Right atrium auricular region (tissue), 2 donors: ENCODE data around the gene DDX55. TPM values are rescaled to one million over a fixed set of nuclear protein-coding genes. Genes with fewer than 3 reads are reported as not detected.

ENCODE experiments used
- DNase-seq: peaks from one replicate; pipeline ENCODE4 v3.0.0-alpha.2; 2019; ENCODE audit warnings: low spot score
- H3K27ac ChIP-seq, 2 donors: fragments of 200-600 bp; sonication (generic); 1 replicate in 1 of 2; 2 replicates in 1 of 2; pipeline ENCODE4 v1.5.1; 2016 to 2019
- H3K27me3 ChIP-seq, 2 donors: fragments of 200-600 bp; sonication (generic); one replicate each; pipeline versions ENCODE4 v1.5.1 to v1.6.0; 2017 to 2019
- H3K36me3 ChIP-seq: fragments of 200-600 bp; sonication (generic); one replicate; pipeline ENCODE4 v1.5.1; 2016
- H3K4me1 ChIP-seq, 2 donors: fragments of 200-600 bp; sonication (generic); one replicate each; pipeline versions ENCODE4 v1.5.1 to v1.6.0; 2017 to 2019
- H3K4me3 ChIP-seq, 2 donors: fragments of 200-600 bp; sonication (generic); 1 replicate in 1 of 2; 2 replicates in 1 of 2; pipeline ENCODE4 v1.5.1; 2017 to 2019; ENCODE audit warnings: mild to moderate bottlenecking in 1 of 2, moderate library complexity in 1 of 2
- H3K9me3 ChIP-seq, 2 donors: fragments of 200-600 bp; sonication (generic); one replicate each; pipeline ENCODE4 v1.5.1; 2019
- total RNA-seq, 2 donors: library from RNA; depleted of rRNA; stranded (reverse); fragments of >200 nt; gene quantifications; one replicate each; pipeline ENCODE4 v1.1.0, GENCODE V29; 2016
- TF ChIP-seq, protein P1 (sequence below), 2 donors: fragments of 200-600 bp; sonication (generic); IDR thresholded peaks; one replicate each; pipeline ENCODE4 v1.5.1; 2019; ENCODE audit warnings: antibody characterized with exemption in 2 of 2

Gene DDX55
- total RNA-seq, 2 donors from 2014 or later, result 7.2 to 7.5 TPM

DNA sequence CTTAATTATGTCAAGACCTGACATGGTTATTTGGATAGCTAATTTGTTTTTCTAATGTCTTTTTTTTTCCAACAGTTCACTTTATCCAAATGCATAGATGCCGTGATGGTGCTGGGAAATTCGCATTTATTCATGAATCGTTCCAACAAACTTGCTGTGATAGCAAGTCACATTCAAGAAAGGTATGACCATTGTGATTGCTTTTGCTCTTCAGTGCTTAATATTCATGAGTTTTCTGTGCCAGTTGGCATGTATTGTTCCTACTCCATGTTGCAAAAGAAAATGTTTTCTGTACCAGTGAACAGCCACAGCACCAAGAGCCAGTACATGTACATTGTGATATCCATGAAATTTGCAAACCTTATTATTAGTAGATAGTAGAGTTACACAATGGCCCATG, 43.5 kb downstream of the DDX55 start:
- TF ChIP-seq, protein P1, sequence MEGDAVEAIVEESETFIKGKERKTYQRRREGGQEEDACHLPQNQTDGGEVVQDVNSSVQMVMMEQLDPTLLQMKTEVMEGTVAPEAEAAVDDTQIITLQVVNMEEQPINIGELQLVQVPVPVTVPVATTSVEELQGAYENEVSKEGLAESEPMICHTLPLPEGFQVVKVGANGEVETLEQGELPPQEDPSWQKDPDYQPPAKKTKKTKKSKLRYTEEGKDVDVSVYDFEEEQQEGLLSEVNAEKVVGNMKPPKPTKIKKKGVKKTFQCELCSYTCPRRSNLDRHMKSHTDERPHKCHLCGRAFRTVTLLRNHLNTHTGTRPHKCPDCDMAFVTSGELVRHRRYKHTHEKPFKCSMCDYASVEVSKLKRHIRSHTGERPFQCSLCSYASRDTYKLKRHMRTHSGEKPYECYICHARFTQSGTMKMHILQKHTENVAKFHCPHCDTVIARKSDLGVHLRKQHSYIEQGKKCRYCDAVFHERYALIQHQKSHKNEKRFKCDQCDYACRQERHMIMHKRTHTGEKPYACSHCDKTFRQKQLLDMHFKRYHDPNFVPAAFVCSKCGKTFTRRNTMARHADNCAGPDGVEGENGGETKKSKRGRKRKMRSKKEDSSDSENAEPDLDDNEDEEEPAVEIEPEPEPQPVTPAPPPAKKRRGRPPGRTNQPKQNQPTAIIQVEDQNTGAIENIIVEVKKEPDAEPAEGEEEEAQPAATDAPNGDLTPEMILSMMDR (IDR thresholded peaks at IDR 0.05), result no peak
- H3K36me3 ChIP-seq, result peaks cover 20% of the 10 kb centered on the region
- no peaks in the 10 kb centered on the region for H3K9me3 ChIP-seq

GRCh38 chr12:123645878-123646277, 44.0 kb downstream of the DDX55 start:
- Histone ChIP-seq H3K27ac (no peak overlapping the region), H3K27me3 (no peaks in the 10 kb centered on the region), H3K9me3 (no peaks in the 10 kb centered on the region), H3K36me3 (peaks cover 22% of the 10 kb centered on the region), H3K4me1 (no peaks in the 10 kb centered on the region), H3K4me3 (no peak overlapping the region)
- TF ChIP-seq, protein P1 (IDR thresholded peaks at IDR 0.05), result no peak
- no peak for DNase-seq

More for the DNA sequence above, 43.5 kb downstream of the DDX55 start:
- Histone ChIP-seq H3K4me3 (no peak overlapping the region), H3K27ac (no peak overlapping the region), H3K27me3 (no peaks in the 10 kb centered on the region), H3K4me1 (no peaks in the 10 kb centered on the region)
- DNase-seq, result no peak

GRCh38 chr12:123648401-123648800, 46.5 kb downstream of the DDX55 start:
- TF ChIP-seq, protein P1 (IDR thresholded peaks at IDR 0.05), result no peak
- H3K27me3 ChIP-seq, result no peaks in the 10 kb centered on the region
- H3K9me3 ChIP-seq, result no peaks in the 10 kb centered on the region
- H3K27ac ChIP-seq, result no peak overlapping the region
- peaks cover 40% of the 10 kb centered on the region for H3K36me3 ChIP-seq
- H3K4me3 ChIP-seq, result no peak overlapping the region
- no peak for DNase-seq
- no peaks in the 10 kb centered on the region for H3K4me1 ChIP-seq

DNA sequence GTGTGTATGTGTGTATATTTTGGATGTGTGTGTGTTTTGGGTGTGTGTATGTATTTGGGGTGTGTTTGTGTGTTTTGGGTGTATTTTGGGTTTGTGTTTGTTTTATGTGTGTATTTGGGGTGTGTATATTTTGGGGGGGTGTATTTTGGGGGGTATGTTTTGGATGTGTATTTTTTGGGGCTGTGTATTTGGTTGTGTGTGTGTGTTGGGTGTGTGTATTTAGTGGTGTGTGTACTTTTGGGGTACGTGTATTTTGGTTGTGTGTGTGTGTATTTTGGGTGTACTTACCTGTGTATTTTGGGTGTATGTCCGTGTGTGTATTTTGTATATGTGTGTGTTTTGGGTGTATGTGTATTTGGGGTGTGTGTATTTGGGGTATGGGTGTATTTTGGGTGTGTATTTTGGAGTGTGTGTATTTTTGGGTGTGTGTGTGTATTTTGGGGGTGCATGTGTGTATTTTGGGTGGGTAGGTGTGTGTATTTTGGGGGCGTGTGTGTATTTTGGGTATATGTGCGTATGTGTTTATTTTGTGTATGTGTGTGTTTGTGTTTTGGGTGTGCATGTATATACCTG, 52.3 kb downstream of the DDX55 start:
- H3K4me1 ChIP-seq, result no peaks in the 10 kb centered on the region

GRCh38 chr12:123655420-123655819, 53.5 kb downstream of the DDX55 start:
- Histone ChIP-seq H3K9me3 (no peaks in the 10 kb centered on the region), H3K27me3 (no peaks in the 10 kb centered on the region), H3K4me1 (no peaks in the 10 kb centered on the region), H3K4me3 (no peak overlapping the region), H3K36me3 (peaks cover 21% of the 10 kb centered on the region), H3K27ac (peak overlapping the region in 1 of 2 donors; percentile 8)
- TF ChIP-seq, protein P1 (IDR thresholded peaks at IDR 0.05), result no peak
- no peak for DNase-seq

More for the DNA sequence above, 52.3 kb downstream of the DDX55 start:
- Histone ChIP-seq H3K27ac (no peak overlapping the region), H3K4me3 (no peak overlapping the region), H3K27me3 (no peaks in the 10 kb centered on the region), H3K36me3 (peaks cover 21% of the 10 kb centered on the region), H3K9me3 (no peaks in the 10 kb centered on the region)
- no peak for DNase-seq
- TF ChIP-seq, protein P1 (IDR thresholded peaks at IDR 0.05), result no peak

GRCh38 chr12:123656392-123656791, 54.5 kb downstream of the DDX55 start:
- H3K36me3 ChIP-seq, result peaks cover 13% of the 10 kb centered on the region
- no peak overlapping the region for H3K4me3 ChIP-seq
- H3K4me1 ChIP-seq, result no peaks in the 10 kb centered on the region
- no peaks in the 10 kb centered on the region for H3K27me3 ChIP-seq
- peak overlapping the region in 1 of 2 donors; percentile 8 for H3K27ac ChIP-seq
- no peaks in the 10 kb centered on the region for H3K9me3 ChIP-seq
- no peak for DNase-seq
- TF ChIP-seq, protein P1 (IDR thresholded peaks at IDR 0.05), result no peak
